HFF-Myc (cell line): ENCODE measurements around the gene MRPL34.

ENCODE experiments used
- DNase-seq: peaks from one replicate; pipeline ENCODE4 v3.0.0-alpha.2; 2011; ENCODE audit warnings: low read depth; ENCODE audit errors: extremely low read depth
- H3K4me3 ChIP-seq: replicated peaks from 2 replicates; pipeline ENCODE4 v1.5.1; 2011; ENCODE audit warnings: low read depth, mild to moderate bottlenecking, control low read depth, low read length
- TF ChIP-seq, protein P1 (sequence below): IDR thresholded peaks from 2 replicates; pipeline ENCODE4 v1.5.1; 2012; ENCODE audit warnings: mild to moderate bottlenecking, low read depth, low read length, control low read depth; ENCODE audit errors: missing control alignments

The MRPL34 gene

GRCh38 chr19:17305517-17306284 lies at the start of gene MRPL34:
TSS of gene MRPL34 (plus strand) at chr19:17305872. CDS start at chr19:17305893, 21 bp downstream.
- peak within 1 kb of the TSS; percentile 66 for H3K4me3 ChIP-seq
- peak; percentile 97 for DNase-seq
- TF ChIP-seq, protein P1, sequence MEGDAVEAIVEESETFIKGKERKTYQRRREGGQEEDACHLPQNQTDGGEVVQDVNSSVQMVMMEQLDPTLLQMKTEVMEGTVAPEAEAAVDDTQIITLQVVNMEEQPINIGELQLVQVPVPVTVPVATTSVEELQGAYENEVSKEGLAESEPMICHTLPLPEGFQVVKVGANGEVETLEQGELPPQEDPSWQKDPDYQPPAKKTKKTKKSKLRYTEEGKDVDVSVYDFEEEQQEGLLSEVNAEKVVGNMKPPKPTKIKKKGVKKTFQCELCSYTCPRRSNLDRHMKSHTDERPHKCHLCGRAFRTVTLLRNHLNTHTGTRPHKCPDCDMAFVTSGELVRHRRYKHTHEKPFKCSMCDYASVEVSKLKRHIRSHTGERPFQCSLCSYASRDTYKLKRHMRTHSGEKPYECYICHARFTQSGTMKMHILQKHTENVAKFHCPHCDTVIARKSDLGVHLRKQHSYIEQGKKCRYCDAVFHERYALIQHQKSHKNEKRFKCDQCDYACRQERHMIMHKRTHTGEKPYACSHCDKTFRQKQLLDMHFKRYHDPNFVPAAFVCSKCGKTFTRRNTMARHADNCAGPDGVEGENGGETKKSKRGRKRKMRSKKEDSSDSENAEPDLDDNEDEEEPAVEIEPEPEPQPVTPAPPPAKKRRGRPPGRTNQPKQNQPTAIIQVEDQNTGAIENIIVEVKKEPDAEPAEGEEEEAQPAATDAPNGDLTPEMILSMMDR, result peak; percentile 76

- no peak for DNase-seq
- TF ChIP-seq, protein P1, result no peak
- H3K4me3 ChIP-seq, result no peak overlapping the region
Observed at GRCh38 chr19:17256130-17256529, 49.5 kb upstream of the MRPL34 start.

GRCh38 chr19:17259118-17259780 lies 46.4 kb upstream of the MRPL34 start:
- TF ChIP-seq, protein P1, result no peak
- H3K4me3 ChIP-seq, result no peak overlapping the region
- no peak for DNase-seq

DNA sequence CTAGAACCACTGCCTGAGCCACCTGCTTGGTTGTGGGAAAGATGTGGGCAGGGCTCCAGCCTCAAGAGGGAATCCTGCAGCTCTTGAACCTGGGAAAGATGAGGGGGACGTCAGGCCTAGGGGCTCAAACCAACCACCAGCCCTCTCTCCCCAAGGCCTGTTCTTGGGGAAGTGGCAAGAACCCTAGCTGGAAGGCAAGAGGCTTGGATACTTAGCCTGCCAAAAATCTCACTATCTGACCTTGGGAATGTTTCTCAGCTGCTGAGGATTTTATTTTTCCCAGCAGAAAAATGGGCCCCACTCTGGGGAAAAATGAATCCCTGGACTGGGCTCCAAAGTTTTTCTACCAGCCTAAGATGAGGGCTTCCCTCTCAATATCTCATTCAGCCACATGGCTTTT lies 45.7 kb upstream of the MRPL34 start:
- DNase-seq, result no peak
- TF ChIP-seq, protein P1, result no peak
- no peak overlapping the region for H3K4me3 ChIP-seq

DNA sequence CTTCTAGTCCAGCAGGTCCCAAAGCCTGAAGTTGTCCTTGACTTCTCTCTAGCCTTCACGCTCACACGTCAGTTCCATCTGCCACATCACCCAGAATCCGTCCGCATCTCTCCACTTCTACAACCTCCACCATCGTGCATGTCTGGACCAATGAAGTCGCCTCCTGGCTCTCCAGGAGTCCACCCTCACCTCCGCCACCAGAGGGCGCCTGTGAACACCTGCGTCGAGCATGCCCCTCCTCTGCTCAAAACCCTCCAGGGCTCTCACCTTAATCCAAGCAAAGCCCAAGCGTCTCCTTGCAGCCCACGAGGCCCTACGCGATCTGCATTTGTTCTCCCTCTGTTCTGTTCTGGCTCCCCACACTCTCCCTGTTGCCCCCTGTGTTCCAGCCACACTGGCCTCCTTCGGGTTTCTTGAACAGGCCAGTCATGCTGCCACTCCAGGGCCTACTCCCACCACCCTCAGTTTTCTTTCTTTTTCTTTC lies 44.8 kb upstream of the MRPL34 start:
- peak; percentile 36 for DNase-seq
- TF ChIP-seq, protein P1, result peak; percentile 95
- no peak overlapping the region for H3K4me3 ChIP-seq

- no peak for DNase-seq
- TF ChIP-seq, protein P1, result no peak
- no peak overlapping the region for H3K4me3 ChIP-seq
Observed at GRCh38 chr19:17262557-17262956, 43.1 kb upstream of the MRPL34 start.
